ENCODE measurements around the gene ICOSLG.

The ICOSLG gene

GRCh38 chr21:44281801-44282200 lies 41.1 kb upstream of the ICOSLG start:
- Histone ChIP-seq H3K9ac (ENCODE audit: low read length) (no peak overlapping the region), H3K36me3 (ENCODE audit: control insufficient read depth, insufficient read depth, low read length, severe bottlenecking) (no peaks in the 10 kb centered on the region), H3K9me3 (ENCODE audit: control insufficient read depth, low read length) (no peaks in the 10 kb centered on the region), H3K4me1 (ENCODE audit: control insufficient read depth, insufficient read depth, low read length) (no peaks in the 10 kb centered on the region), H3K4me3 (ENCODE audit: low read length) (no peak overlapping the region), H3K27me3 (replicated peaks; ENCODE audit: control insufficient read depth, insufficient read depth, low read length) (peaks cover 26% of the 10 kb centered on the region)
- DNase-seq (ENCODE audit: low read depth): no peak

- no peak for DNase-seq (ENCODE audit: low read depth)
- H3K36me3 ChIP-seq (ENCODE audit: control insufficient read depth, insufficient read depth, low read length, severe bottlenecking): no peaks in the 10 kb centered on the region
- H3K9me3 ChIP-seq (ENCODE audit: control insufficient read depth, low read length): no peaks in the 10 kb centered on the region
- no peaks in the 10 kb centered on the region for H3K4me1 ChIP-seq (ENCODE audit: control insufficient read depth, insufficient read depth, low read length)
- H3K27me3 ChIP-seq (replicated peaks; ENCODE audit: control insufficient read depth, insufficient read depth, low read length): peaks cover 19% of the 10 kb centered on the region
- no peak overlapping the region for H3K9ac ChIP-seq (ENCODE audit: low read length)
- H3K4me3 ChIP-seq (ENCODE audit: low read length): no peak overlapping the region
These were observed 38.9 kb upstream of the ICOSLG start for GRCh38 chr21:44279354-44280260.

GRCh38 chr21:44275041-44275440 lies 34.3 kb upstream of the ICOSLG start:
- no peak for DNase-seq (ENCODE audit: low read depth)
- no peaks in the 10 kb centered on the region for H3K36me3 ChIP-seq (ENCODE audit: control insufficient read depth, insufficient read depth, low read length, severe bottlenecking)

GRCh38 chr21:44273046-44273445 lies 32.3 kb upstream of the ICOSLG start:
- H3K4me1 ChIP-seq (ENCODE audit: control insufficient read depth, insufficient read depth, low read length): no peaks in the 10 kb centered on the region

More at GRCh38 chr21:44275041-44275440, 34.3 kb upstream of the ICOSLG start:
- Histone ChIP-seq H3K4me3 (ENCODE audit: low read length) (no peak overlapping the region), H3K27me3 (replicated peaks; ENCODE audit: control insufficient read depth, insufficient read depth, low read length) (peaks cover 37% of the 10 kb centered on the region), H3K4me1 (ENCODE audit: control insufficient read depth, insufficient read depth, low read length) (no peaks in the 10 kb centered on the region), H3K9me3 (ENCODE audit: control insufficient read depth, low read length) (no peaks in the 10 kb centered on the region), H3K9ac (ENCODE audit: low read length) (no peak overlapping the region)

DNA sequence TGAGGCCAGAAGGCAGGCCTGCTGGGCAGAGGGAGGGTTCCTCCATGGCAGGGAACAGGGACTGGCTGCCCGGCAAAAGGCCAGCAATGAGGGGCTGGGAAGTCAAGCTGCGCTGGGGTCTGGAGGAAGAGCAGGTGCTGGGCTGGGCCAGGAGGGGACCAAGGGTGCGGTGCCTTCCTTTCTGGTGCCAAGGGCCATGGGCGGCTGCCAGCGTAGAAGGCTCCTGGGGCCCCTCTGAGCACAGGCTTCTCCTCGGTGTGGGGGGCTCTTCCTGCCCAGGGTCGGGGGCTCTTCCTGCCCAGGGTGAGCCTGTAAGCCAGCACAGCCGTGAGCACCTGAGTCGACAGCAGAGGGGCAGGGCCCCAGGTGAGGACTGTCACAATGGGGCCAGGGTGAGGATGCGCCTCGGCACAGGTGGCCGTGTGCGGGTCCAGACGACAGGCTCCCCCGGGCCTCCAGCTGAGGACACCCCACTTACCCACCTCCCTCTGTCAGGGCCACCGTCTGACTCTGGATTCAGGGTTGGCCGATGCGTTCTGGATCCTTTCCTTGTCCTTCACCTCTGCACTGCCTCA lies 31.6 kb upstream of the ICOSLG start:
- peaks cover 32% of the 10 kb centered on the region for H3K27me3 ChIP-seq (replicated peaks; ENCODE audit: control insufficient read depth, insufficient read depth, low read length)
- no peak overlapping the region for H3K4me3 ChIP-seq (ENCODE audit: low read length)
- H3K36me3 ChIP-seq (ENCODE audit: control insufficient read depth, insufficient read depth, low read length, severe bottlenecking): no peaks in the 10 kb centered on the region
- no peak for DNase-seq (ENCODE audit: low read depth)
- H3K9ac ChIP-seq (ENCODE audit: low read length): no peak overlapping the region
- H3K9me3 ChIP-seq (ENCODE audit: control insufficient read depth, low read length): no peaks in the 10 kb centered on the region
- H3K4me1 ChIP-seq (ENCODE audit: control insufficient read depth, insufficient read depth, low read length): no peaks in the 10 kb centered on the region

More at GRCh38 chr21:44273046-44273445, 32.3 kb upstream of the ICOSLG start:
- H3K4me3 ChIP-seq (ENCODE audit: low read length): no peak overlapping the region
- no peaks in the 10 kb centered on the region for H3K36me3 ChIP-seq (ENCODE audit: control insufficient read depth, insufficient read depth, low read length, severe bottlenecking)
- no peak overlapping the region for H3K9ac ChIP-seq (ENCODE audit: low read length)
- H3K9me3 ChIP-seq (ENCODE audit: control insufficient read depth, low read length): no peaks in the 10 kb centered on the region
- no peak for DNase-seq (ENCODE audit: low read depth)
- H3K27me3 ChIP-seq (replicated peaks; ENCODE audit: control insufficient read depth, insufficient read depth, low read length): peaks cover 29% of the 10 kb centered on the region

DNA sequence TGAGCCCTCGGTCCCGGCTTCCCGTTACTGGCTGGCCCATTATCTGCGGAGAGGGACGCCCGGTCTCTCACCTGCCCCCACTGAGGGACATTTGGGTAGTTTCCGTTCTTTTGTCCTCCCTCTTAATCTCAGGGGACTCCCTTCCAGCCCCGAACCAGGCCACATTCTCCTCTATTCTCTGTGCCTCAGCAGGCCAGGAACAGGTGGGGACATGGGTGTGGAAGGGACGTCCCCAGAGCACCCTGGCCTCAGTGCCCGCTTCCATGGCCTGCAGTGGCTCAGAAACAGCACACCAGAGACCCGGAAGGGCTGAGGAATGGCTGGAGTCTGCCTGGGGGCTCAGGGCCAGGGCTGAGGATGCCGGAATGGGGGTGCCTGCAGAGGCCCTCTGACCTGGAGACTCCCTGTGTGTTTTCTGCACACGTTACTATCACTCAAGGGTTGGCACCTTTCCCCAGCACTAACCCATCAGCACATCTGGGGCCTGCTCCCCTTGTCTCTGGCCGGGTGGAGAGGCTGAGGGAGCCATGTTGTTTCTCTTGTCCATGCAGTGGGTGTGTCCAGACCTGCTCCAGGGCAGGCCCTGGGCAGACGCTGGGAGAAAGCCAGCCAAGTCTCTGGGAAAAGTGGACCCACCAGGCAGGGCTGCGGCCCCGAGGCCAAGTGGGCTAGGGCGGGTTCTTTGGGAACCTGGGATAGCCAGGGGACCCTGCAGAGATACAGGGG lies 31.0 kb upstream of the ICOSLG start:
- no peak for DNase-seq (ENCODE audit: low read depth)
- Histone ChIP-seq H3K4me1 (ENCODE audit: control insufficient read depth, insufficient read depth, low read length) (no peaks in the 10 kb centered on the region), H3K9me3 (ENCODE audit: control insufficient read depth, low read length) (no peaks in the 10 kb centered on the region), H3K27me3 (replicated peaks; ENCODE audit: control insufficient read depth, insufficient read depth, low read length) (peaks cover 36% of the 10 kb centered on the region), H3K9ac (ENCODE audit: low read length) (no peak overlapping the region), H3K36me3 (ENCODE audit: control insufficient read depth, insufficient read depth, low read length, severe bottlenecking) (no peaks in the 10 kb centered on the region), H3K4me3 (ENCODE audit: low read length) (no peak overlapping the region)

GRCh38 chr21:44269090-44269489 lies 28.3 kb upstream of the ICOSLG start:
- no peak for DNase-seq (ENCODE audit: low read depth)
- no peaks in the 10 kb centered on the region for H3K4me1 ChIP-seq (ENCODE audit: control insufficient read depth, insufficient read depth, low read length)
- no peak overlapping the region for H3K4me3 ChIP-seq (ENCODE audit: low read length)
- H3K27me3 ChIP-seq (replicated peaks; ENCODE audit: control insufficient read depth, insufficient read depth, low read length): peaks cover 33% of the 10 kb centered on the region
- no peaks in the 10 kb centered on the region for H3K9me3 ChIP-seq (ENCODE audit: control insufficient read depth, low read length)
- H3K36me3 ChIP-seq (ENCODE audit: control insufficient read depth, insufficient read depth, low read length, severe bottlenecking): no peaks in the 10 kb centered on the region
- no peak overlapping the region for H3K9ac ChIP-seq (ENCODE audit: low read length)

DNA sequence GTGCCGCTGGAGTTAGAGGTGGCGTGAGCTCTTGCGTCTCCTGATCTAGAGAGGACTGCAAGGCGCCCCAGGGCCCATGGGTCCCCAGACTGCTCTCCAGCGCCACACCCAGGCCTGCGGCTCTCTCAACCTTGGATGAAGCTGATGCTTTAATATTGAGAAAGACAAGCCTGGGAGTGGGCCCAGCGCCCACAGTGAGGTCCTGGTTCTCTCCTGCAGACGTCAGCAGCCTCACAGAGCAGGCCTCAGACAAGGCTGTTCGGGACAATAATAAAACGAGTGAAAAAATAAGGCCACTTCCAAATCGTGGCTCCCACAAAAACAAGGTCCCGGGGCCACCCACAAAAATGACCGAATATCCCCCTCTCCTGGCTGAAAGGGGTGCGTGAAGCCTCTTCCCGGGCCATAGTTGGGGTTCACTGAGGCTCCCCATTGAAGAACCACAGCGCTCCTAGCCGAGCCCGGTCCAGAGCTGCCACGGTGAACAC lies 27.0 kb upstream of the ICOSLG start:
- no peaks in the 10 kb centered on the region for H3K36me3 ChIP-seq (ENCODE audit: control insufficient read depth, insufficient read depth, low read length, severe bottlenecking)
- no peak overlapping the region for H3K9ac ChIP-seq (ENCODE audit: low read length)
- H3K27me3 ChIP-seq (replicated peaks; ENCODE audit: control insufficient read depth, insufficient read depth, low read length): peaks cover 27% of the 10 kb centered on the region
- no peaks in the 10 kb centered on the region for H3K4me1 ChIP-seq (ENCODE audit: control insufficient read depth, insufficient read depth, low read length)
- H3K4me3 ChIP-seq (ENCODE audit: low read length): no peak overlapping the region
- no peak for DNase-seq (ENCODE audit: low read depth)
- H3K9me3 ChIP-seq (ENCODE audit: control insufficient read depth, low read length): no peaks in the 10 kb centered on the region

DNA sequence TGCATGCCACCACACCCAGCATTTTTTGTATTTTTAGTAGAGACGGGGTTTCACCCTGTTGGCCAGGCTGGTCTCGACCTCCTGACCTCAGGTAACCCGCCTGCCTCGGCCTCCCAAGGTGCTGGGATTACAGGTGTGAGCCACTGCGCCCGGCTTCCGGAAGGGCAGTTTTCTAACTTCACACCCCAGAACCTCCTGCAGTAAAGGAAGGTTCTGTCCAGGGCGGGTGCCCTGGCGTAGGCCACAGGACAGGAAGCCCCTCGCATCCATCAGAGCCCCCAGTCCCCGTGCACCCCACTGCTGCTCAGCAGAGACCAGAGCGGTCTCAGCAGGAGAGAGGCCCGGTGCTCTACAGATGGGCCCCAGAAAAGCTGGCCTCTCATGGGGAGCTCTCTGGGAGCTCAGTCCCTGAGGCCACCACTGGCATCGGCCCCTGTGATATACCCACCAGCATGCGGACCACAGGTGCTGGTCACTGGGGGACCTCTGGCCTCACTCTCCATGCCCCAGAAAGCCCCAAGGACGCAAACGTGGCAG lies 25.1 kb upstream of the ICOSLG start:
- no peak overlapping the region for H3K9ac ChIP-seq (ENCODE audit: low read length)

GRCh38 chr21:44263768-44264167 lies 23.0 kb upstream of the ICOSLG start:
- Histone ChIP-seq H3K4me3 (ENCODE audit: low read length) (no peak overlapping the region), H3K36me3 (ENCODE audit: control insufficient read depth, insufficient read depth, low read length, severe bottlenecking) (no peaks in the 10 kb centered on the region), H3K4me1 (ENCODE audit: control insufficient read depth, insufficient read depth, low read length) (no peaks in the 10 kb centered on the region), H3K27me3 (replicated peaks; ENCODE audit: control insufficient read depth, insufficient read depth, low read length) (peaks cover 26% of the 10 kb centered on the region), H3K9me3 (ENCODE audit: control insufficient read depth, low read length) (peaks cover 9% of the 10 kb centered on the region), H3K9ac (ENCODE audit: low read length) (no peak overlapping the region)
- no peak for DNase-seq (ENCODE audit: low read depth)

More for the DNA sequence above, 25.1 kb upstream of the ICOSLG start:
- Histone ChIP-seq H3K9me3 (ENCODE audit: control insufficient read depth, low read length) (no peaks in the 10 kb centered on the region), H3K4me1 (ENCODE audit: control insufficient read depth, insufficient read depth, low read length) (no peaks in the 10 kb centered on the region), H3K36me3 (ENCODE audit: control insufficient read depth, insufficient read depth, low read length, severe bottlenecking) (no peaks in the 10 kb centered on the region), H3K4me3 (ENCODE audit: low read length) (no peak overlapping the region), H3K27me3 (replicated peaks; ENCODE audit: control insufficient read depth, insufficient read depth, low read length) (peaks cover 19% of the 10 kb centered on the region)
- DNase-seq (ENCODE audit: low read depth): no peak

All from adipocyte (in vitro differentiated cells).